GM21717 (cell line): ENCODE data around the gene DPYD.
A peak's percentile ranks its signal among the peaks of the same experiment; 100 is the strongest.

Source experiments
- ATAC-seq: cut with Tn5 transposase; IDR thresholded peaks from one replicate; pipeline ENCODE4 v1.9.1; 2021; ENCODE audit warnings: mild to moderate bottlenecking, moderate library complexity; ENCODE audit not compliant: unreplicated experiment

The DPYD gene

DNA sequence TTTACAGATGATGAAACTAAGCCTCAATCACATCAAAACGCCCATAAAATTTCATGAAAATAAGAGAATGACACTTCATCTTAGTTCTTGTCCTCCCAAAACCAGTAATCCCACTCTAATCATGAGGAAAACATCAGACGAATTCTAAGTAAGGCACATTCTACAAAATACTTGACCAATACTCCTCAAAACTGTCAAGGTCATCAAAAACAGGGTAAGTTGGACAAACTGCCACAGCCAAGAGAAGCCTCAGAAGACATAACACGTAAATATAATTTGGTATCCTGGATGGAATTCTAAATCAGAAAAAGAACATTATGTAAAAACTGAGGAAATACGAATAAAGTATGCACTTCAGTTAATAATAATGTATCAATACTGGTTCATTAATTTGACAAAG is 128.2 kb downstream of the DPYD start:
- ATAC-seq: no peak

- peak; percentile 87 for ATAC-seq
These were observed 129.6 kb downstream of the DPYD start for GRCh38 chr1:97791251-97791650.

- ATAC-seq: no peak
These were observed 133.6 kb downstream of the DPYD start for GRCh38 chr1:97787231-97787630.

GRCh38 chr1:97784661-97785060 is 136.2 kb downstream of the DPYD start:
- ATAC-seq: no peak

- no peak for ATAC-seq
These were observed 137.1 kb downstream of the DPYD start for GRCh38 chr1:97783751-97784150.

DNA sequence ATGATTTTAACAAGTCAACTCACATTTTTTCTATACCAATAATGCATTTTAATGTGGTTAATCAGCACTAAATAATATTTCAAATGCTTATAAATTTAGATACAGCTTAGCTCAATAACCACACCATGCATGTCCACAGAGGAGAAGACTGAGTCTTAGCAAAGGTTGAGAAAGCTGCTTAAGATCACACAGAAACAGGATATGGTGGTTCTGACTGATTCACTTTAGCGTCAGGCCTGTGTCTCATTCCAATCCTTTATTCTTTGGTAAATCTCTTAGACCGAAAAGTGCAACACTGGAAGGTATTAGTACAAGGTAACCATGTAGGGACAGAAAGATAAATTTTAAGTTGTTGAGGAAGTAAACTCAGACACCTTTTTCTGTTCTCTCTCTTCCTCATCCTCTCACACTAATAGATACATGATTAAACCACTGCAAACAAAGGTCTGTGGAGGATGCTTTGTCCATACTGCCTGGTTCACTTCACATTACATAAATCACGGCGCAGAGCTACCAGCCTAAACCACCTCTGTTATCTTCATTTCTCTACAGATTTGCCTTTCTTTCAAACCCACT is 139.0 kb downstream of the DPYD start:
- ATAC-seq: no peak

DNA sequence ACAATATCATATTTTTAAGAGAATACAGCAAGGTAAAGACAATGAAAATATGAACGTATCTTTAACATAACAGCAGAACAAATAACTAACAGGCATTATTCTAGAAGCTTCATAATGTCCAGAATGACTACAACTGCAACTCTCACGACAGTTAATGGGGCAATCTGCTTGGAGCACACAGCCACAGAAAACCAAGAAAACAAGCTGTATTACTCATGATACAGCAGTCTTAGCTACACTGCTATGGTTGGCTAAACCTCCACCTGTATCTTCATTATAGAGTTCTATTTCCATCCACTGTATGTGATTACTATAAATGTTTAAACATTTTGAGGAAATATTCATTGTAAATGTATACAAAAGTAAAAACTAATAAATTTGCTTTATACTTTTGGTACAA is 139.9 kb downstream of the DPYD start:
- ATAC-seq: no peak

GRCh38 chr1:97778718-97779117 is 142.1 kb downstream of the DPYD start:
- no peak for ATAC-seq

GRCh38 chr1:97770376-97770775 is 150.5 kb downstream of the DPYD start:
- ATAC-seq: no peak

- ATAC-seq: no peak
These were observed 153.5 kb downstream of the DPYD start for GRCh38 chr1:97767381-97767780.

DNA sequence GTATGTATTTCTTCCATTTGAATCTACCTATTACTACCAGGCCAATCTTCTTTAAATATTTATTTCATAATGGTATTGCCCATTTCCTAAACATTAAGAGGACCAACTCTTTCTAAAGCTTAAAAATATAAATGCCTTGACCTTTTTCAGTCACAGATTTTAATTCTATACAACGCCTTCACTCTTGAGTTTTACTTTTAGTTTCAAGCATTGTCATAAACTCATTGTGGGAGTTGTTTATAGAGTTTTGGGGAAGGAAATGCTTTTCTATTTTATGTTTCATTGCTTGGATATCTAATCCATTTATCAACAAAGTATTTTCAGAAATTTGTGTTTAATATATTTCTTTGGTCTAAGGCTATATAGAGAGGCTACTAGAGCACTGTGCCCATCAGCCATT is 155.8 kb downstream of the DPYD start:
- no peak for ATAC-seq

DNA sequence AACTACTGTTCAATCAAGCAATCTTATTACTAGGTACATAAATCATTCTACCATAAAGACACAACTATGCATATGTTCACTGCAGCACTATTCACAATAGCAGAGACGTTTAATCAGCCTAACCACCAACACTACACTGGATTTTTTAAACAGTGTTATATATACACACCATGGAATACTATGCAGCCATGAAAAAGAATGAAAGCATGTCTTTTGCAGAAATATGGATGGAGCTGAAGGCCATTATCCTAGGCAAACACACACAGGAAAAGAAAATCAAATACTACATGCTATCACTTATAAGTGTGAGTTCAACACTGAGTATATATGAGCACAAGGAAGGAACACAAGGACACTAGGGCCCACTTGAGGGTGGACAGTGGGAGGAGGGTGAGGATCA is 159.2 kb downstream of the DPYD start:
- ATAC-seq: no peak

DNA sequence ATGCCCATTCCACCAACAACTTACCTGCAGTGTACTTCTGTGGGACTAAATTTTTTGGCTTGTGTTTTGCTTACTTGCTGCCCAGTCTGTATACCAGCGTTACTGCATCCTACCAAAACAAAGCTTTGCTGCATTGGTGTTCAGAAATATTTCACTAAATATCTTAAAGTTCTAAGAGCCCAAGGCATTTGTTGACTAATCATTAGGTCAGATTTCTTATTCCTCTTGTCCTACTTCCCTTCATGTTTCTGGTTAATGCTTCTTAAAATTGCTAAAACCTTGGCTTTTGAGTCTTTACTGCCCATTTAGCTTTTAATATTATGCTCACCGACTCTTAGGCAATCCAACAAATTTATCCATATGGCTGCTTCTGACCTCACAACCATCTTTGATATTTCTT is 161.8 kb downstream of the DPYD start:
- no peak for ATAC-seq

- no peak for ATAC-seq
These were observed 162.2 kb downstream of the DPYD start for GRCh38 chr1:97758541-97759057.

GRCh38 chr1:97745912-97746311 is 174.9 kb downstream of the DPYD start:
- no peak for ATAC-seq

- no peak for ATAC-seq
These were observed 175.9 kb downstream of the DPYD start for GRCh38 chr1:97744977-97745376.

DNA sequence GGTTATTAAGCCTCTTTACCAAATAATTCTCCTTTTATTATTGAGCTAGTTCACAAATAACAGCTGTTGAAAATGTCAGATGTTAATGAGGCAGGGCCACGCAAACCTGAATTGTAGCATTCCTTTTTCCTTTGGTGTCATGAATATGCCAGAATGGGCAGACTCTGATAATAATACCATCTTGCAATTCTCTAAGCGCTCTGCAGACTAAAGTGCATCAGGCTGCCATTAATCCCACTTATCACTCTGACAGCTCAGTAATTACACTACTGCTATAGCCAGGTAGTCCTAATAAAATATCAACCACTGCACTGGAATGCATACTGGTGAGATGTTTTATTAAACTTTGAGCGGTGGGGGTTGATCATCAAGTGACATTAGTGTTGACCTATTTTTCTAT is 177.7 kb downstream of the DPYD start:
- no peak for ATAC-seq

DNA sequence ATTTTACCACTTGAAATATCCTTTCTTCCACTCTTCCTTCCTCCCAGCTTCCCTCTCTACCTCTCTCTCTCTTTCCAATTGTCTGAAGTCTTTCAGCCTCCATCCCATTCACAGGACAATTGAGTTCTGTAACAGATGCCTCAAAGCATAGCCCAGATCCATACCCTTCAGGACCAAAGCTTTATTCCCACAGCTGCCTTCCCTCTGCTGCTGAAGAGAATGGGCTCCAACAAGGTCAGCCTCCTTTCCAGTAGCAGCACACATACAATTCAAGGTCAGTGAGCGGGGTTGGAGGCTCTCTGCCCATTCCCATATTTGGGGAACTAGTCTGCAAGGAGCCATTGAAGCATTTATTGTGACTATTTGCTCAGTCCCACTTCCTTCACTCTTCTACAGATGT is 179.9 kb downstream of the DPYD start:
- no peak for ATAC-seq

DNA sequence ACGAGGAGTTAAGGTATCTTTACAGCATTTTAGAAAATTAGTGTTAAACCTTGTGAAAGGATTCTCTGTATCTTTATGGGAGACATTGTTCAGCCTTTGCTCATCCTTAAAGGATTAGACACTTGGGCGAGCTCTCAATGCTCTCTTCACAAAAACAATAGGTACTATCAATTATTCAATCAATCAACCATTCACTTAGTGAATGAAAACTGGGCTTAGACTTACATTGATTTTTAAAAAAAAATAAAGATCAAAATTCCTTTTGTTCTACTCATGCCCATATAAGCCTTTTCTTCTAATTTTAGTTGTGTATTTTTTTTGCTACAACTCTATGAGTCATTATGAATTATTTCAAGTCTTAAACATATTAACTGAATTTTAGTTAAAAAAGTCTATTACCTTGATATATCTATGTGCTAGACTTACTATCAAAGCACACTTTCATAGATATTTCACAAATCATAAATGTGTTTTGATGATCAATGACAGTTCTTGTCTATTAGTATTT is 181.2 kb downstream of the DPYD start:
- ATAC-seq: no peak

GRCh38 chr1:97738270-97738669 is 182.6 kb downstream of the DPYD start:
- ATAC-seq: no peak

- ATAC-seq: no peak
These were observed 190.6 kb downstream of the DPYD start for GRCh38 chr1:97730271-97730670.

DNA sequence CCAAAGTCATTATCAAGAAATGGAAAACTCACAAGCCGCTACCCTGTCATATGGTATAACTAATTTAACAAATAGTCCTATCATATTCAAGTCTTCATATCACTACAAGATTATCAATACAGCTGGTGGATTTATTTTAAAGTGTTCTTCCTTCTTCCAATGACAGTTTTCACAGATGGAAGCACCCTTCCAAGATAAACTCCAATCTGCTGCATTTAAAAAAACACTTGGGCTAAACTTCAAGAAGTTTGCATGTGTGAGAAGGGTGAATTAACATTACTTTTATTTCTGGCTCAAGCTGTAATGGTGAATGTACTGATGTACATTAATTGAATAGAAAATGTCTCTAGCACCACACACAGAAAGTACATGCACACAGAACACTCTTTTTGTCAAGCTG is 192.4 kb downstream of the DPYD start:
- ATAC-seq: no peak

GRCh38 chr1:97727029-97727428 is 193.8 kb downstream of the DPYD start:
- ATAC-seq: no peak
